Lower leg skin (tissue), 3 donors: Measurements from ENCODE around the gene SBNO1.

Experiments used
- POLR2A ChIP-seq, 2 donors: fragments of 450-650 bp; IDR thresholded peaks; one replicate each; pipeline ENCODE4 v1.6.1; 2016 to 2017; ENCODE audit warnings: antibody characterized with exemption in 2 of 2, mild to moderate bottlenecking in 1 of 2, moderate library complexity in 1 of 2
- TF ChIP-seq, protein P1 (sequence below), 3 donors: fragments of 450-650 bp; IDR thresholded peaks; one replicate each; pipeline ENCODE4 v1.5.1; 2016; ENCODE audit warnings: antibody characterized with exemption in 3 of 3, mild to moderate bottlenecking in 3 of 3, moderate library complexity in 2 of 3

GRCh38 chr12:123336530-123336929 is 28.1 kb downstream of the SBNO1 start:
- TF ChIP-seq, protein P1, sequence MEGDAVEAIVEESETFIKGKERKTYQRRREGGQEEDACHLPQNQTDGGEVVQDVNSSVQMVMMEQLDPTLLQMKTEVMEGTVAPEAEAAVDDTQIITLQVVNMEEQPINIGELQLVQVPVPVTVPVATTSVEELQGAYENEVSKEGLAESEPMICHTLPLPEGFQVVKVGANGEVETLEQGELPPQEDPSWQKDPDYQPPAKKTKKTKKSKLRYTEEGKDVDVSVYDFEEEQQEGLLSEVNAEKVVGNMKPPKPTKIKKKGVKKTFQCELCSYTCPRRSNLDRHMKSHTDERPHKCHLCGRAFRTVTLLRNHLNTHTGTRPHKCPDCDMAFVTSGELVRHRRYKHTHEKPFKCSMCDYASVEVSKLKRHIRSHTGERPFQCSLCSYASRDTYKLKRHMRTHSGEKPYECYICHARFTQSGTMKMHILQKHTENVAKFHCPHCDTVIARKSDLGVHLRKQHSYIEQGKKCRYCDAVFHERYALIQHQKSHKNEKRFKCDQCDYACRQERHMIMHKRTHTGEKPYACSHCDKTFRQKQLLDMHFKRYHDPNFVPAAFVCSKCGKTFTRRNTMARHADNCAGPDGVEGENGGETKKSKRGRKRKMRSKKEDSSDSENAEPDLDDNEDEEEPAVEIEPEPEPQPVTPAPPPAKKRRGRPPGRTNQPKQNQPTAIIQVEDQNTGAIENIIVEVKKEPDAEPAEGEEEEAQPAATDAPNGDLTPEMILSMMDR (IDR thresholded peaks at IDR 0.05) = no peak
- no peak for TF ChIP-seq POLR2A (IDR thresholded peaks at IDR 0.05)
